Kidney tubule cell (primary cell): Measurements from ENCODE around the gene PGAP6.
"Not testable (repeated sequence)": the region's sequence is repeated elsewhere in the genome, so short reads cannot be mapped to it uniquely, and the experiment has no call there.

Source experiments
- DNase-seq: peaks from one replicate; pipeline ENCODE4 v3.0.0-alpha.2; 2018; ENCODE audit warnings: low spot score

The PGAP6 gene

GRCh38 chr16:378113-378820, 3.5 kb downstream of the PGAP6 start:
- DNase-seq, result not testable (repeated sequence)

DNA sequence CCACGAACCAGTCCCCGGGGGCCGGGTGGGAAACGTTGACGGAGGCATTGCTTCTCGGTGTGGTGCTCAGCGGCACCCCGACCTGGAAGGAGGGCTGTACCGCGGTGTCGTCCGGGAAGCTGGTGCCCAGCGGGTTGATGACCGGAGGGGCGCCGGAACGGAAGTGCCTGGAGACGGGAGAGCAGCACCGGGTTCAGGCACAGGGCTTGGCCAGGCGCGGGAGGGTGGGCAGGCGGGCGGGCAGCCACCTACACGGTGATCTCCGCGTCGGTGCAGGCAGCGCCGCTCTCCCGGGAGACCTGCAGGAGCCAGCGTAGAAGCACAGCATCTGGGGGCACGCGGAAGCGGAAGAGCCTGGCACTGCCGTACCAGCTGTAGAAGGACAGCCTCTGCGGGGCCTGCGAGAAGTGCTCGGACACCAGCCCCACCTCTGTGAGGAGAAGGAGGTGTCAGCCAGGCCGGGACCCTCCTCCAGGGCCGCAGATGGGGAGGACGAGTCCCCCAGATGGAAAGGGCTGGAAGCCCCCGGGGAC, 4.3 kb downstream of the PGAP6 start:
- DNase-seq, result no peak

DNA sequence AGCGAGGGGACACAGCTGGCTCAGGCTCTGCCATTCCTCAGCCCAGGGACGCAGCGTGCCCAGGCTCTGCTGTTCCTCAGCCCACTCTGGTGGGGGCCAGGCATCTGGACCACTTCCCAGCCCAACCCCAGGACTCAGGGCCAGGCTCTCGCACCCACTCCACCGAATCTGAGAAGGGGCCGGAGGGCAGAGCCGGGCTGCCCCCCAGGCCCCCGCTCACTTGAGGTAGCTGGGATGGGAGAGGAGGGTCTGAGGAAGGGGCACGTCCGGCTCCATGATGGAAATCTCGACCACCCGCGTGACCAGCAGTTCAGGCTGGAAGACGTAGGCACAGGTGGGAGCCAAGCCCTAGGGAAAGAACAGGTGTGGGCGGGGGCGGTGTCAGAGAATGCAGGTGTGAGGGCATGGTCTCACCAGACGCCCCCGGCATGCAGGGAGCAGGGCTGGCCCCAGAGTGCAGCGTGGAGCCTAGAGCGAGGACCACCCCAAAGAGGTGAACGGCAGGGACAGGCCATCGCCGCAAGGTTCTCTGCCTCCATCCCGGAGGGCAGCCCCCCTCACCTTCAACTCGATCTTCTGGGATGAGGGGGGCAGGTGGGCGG, 4.9 kb downstream of the PGAP6 start:
- no peak for DNase-seq

DNA sequence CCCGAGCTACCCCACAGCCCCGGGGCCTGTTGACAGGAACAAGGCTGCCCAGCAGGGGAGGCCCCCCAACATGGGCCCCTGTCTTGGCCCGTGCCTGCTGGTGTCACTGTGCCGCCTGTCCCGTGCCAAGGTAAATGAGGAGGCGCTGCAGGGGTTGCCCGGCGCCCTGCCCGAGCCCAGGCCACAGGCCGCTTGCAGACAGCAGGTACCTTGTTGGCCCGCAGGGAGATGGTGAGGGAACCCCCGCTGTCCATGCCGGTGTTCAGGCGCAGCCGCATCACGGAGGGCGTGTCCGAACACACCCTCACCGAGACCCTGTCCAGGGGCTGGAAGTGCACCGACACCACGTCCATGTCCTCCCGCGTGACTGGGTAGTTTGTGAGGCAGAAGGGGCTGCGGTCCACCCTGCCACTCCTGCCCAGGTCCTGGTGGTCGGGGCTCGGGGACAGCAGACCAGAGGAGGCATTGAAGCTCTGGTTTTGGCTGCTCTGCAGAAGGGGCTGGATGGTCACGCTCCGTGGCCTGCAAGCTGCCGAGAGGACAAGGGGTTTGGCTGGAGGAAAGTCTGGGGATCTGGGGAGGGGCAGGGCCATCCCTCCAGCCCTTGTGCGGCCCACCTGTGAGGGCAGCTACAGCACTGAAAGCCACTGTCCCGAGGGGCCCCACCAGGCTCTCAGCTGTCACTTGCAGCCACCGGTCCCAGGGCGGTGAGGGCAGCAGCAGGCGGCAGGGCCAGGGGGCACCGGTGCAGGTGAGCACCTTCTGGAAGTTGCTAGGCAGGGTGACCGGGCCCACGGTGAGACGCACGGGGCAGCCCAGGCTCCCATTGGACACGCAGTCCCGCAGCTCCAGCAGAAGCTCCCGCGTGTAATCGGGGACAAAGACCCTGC, 5.6 kb downstream of the PGAP6 start:
- DNase-seq, result no peak

DNA sequence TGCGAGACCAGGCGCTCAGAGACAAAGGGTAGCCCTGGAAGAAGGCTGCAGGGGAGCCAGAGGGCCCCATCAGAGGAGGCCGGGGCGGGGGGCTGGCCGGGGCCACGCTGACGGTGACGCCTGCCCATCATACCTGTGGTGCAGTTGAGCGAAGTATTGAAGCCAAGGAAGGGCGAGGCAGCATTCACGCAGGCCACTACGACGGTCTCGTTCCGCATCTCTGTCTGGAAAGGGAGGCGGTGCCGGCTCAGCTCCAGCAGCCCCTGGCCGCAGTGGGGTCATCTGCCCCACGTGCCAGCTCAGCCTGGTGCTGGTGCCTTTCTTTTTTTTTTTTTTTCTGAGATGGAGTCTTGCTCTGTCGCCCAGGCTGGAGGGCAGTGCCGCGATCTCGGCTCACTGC, 6.6 kb downstream of the PGAP6 start:
- DNase-seq, result no peak

- no peak for DNase-seq
Measured at GRCh38 chr16:374616-374926, 7.2 kb downstream of the PGAP6 start.

- DNase-seq, result no peak
Measured at GRCh38 chr16:373848-374615, 7.7 kb downstream of the PGAP6 start.

DNA sequence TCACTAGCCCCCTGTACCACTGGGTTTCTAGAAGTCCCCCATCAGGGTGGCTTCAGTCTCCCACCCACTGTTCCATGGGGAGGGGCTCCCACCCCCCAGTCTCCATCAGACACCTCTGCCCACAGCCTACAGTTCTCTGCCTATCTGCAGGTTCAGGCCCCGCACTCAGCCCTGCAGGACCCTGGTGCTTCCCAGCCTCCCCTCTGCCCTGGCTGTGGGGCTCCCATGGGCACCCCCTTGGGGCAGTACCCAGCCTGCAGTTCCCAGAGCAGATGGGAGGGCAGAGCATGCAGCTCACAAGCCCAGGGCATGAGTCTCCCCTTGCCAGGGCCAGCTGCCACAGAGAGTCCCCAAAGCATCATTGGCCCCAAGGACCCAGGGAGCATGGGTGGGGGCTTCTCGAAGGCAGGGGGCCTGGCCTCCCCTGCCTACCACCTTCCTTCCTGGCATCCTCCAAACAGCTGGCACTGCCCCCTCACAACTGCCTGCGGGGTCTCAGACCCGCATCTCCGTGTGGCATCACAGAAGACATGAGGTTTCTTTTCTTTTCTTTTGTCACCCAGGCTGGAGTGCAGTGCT, 8.7 kb downstream of the PGAP6 start:
- no peak for DNase-seq

- DNase-seq, result no peak
Measured at GRCh38 chr16:372302-372983, 9.3 kb downstream of the PGAP6 start.

DNA sequence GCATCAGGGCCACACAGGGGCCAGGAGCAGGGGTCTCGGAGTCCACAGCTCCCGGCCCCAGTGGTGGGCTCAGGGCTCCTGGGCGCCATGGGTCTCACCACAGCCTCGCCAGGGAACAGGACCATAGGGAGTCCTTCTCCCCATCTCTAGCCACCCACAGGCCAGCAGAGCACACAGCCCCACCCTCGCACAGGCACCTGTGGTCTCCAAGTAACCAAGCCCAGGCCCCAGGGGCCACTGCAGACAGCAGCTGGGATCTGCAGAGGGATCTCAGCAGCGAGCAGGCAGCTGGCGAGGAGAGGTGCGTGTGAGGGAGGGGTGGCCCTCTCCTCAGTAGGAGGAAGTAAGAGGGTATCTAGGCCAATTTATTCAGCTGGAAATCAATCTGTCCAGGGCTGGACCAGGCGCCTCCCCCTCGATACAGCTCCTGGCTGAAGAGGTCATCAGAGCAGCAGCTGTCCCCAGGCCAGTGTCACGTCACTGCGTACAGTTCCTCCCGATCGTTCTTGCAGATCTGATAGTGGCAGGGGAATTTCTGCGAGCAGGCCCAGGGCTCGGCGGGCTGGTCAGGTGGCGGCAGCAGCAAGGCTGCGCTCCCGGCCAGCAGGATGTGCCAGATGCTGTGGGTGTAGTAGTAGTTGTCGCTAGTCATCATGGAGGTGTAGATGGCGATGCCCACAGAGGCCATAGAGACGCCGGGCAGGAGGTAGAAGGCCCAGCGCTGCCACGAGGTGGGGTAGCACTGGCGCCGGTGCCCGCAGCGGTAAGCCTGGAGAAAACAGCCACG, 10.1 kb downstream of the PGAP6 start:
- DNase-seq, result no peak

DNA sequence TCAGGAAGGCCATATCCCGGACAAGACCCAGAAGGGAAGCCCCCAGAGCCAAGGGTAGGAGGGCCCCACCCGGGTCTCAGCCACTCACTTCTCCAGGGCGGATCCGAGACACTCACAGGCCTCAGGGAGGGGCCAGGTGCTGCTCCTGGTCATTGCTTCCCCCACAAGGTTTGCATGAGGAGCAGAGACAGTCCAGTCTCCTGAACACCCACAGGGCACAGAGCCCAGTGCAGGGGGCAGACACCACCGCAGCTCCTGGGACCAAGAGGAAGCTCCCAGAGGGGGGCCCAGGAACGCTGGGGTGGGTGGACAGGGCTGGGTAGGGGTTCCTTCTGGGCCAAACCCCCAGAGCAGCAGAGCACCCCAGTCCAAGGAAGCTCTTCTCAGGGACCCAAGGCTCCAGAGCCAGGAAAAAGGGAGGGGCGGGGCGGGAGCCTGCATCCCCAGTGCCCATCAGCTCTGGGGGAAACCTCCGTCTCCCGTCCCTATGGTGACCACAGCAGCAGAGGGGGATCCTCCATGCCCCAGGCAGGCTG, 10.7 kb downstream of the PGAP6 start:
- no peak for DNase-seq

DNA sequence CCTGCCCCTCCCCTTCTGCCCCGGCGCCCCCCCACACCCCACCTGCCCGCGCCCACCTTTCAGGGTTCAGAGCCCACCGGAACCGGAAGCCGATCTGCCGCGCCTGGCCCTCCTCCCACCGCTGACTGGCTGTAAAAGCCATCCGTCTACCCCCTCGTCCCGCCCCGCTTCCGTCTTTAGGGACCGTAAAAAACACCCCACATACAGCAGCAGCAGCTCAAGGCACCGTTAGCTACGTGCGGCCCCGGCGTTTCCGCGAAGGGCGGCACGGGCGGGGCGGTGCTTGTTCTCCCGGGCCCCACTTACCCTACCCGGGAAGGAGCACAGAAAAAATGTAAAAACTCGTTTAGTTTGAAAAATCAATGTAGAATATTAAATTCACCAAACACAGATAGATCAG, 11.3 kb downstream of the PGAP6 start, which contains the start of gene MRPL28:
Gene MRPL28 (minus strand): TSS at position 96 of the 400 bp plus-strand sequence. CDS start 320 bp downstream, outside the sequence.
- DNase-seq, result peak; percentile 96

GRCh38 chr16:369866-370436, 11.8 kb downstream of the PGAP6 start:
- DNase-seq, result peak; percentile 28

DNA sequence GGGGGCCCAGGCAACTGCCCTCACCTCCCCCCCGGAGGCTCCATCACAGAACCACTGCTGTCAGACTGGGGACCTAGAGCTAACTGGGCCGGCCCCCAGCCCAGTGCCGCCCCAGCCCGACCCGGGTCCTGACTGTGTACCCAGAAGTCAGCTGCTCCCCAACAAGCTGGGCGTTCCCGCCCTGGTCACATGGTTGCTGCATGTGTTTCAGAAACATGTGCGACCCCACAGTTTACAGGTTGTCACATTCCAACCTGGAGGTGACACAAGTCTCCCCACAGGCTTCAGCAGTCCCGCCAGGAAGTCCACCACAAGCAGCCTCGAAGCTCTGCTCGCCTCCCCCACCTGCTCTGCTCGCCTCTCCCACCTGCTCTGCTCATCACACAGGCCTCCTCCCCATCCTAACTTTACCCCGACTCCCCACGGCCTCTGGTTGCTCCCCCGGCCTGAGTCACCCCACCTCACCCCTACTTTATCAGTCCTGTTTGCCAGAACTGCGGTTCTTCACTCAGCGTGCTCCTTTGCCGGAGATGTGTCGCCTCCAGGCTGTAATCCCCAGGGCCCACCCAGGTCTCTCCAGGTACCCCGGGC, 12.4 kb downstream of the PGAP6 start:
- no peak for DNase-seq

DNA sequence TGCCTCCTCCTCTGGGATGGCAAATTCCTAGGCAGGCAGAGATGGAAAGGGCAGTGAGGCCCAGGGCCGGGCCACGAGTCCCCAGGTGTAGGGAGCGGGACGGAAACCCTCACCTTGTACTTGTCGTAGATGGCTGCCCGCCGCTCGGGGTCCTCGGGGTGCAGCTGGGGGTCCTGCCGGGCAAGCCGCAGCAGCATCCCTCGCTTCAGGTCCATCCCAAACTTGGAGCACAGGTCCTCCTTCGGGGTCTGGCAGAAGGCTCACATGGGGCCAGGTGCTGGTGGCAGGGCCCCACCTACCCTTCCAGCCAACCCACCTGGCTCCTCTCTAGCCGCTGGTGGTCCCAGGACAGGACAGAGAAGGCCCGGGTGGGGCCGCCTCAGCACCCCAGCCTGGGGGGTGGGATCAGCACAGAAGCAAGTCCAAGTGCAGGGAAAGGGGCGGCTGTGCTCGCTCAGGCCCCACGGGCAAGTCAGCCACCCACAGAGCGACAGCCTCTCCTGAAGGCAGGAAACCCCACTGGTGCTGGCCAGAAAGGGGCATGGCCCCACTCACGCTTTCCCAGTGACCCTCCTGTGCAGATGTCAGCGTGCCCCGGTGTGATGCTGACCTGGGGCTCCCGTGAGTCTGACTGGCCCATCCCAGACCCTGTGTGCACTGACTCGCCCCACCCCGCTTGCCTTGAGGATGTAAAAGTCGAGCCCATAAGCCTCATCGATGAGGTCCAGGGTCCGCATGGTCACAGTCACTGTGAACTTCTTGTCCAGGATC, 13.2 kb downstream of the PGAP6 start:
- DNase-seq, result no peak

DNA sequence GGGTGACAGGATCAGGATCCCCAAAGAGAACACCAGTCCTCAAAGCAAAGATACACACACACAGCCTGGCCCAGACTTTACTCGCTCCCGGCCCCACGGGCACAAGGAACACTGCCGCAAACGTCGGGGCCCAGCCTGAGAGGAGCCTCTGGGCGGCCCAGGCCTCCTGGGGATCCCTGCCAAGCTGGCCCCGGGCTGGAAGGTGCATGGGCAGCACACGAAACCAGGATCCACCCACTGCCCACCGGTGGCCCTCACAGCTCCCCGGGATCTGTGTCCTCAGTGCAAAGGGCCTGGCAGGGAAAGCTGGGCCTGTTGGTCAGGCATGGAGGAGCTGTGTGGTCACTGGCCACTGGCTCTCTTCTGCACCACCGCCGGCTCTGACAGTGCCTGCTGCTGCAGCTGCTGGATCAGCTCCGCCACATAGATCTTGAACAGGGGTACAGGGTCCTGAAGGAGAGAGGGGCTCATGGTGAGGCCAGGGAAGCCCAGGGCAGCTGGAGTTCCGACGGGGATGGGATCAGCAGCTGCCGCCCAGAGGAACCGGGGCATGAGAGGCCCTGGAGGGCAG, 14.4 kb downstream of the PGAP6 start:
- no peak for DNase-seq

GRCh38 chr16:366476-366875, 15.3 kb downstream of the PGAP6 start:
- no peak for DNase-seq
